Measurements from ENCODE around the gene NHLH2.

The NHLH2 gene

GRCh38 chr1:115840605-115841460 is at the start of gene NHLH2:
Gene NHLH2, minus strand, starts transcription at chr1:115841126. Its CDS starts 2,754 bp downstream, at chr1:115838372.
- no peak for TF ChIP-seq TEAD4 (IDR thresholded peaks at IDR 0.05)
- TF ChIP-seq TAF1 (IDR thresholded peaks at IDR 0.05; ENCODE audit: low read depth): no peak
- TF ChIP-seq, protein P1, sequence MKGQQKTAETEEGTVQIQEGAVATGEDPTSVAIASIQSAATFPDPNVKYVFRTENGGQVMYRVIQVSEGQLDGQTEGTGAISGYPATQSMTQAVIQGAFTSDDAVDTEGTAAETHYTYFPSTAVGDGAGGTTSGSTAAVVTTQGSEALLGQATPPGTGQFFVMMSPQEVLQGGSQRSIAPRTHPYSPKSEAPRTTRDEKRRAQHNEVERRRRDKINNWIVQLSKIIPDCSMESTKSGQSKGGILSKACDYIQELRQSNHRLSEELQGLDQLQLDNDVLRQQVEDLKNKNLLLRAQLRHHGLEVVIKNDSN (IDR thresholded peaks at IDR 0.05): no peak
- TF ChIP-seq EP300 (IDR thresholded peaks at IDR 0.05; ENCODE audit: borderline replicate concordance): no peak
- no peak for TF ChIP-seq ZBTB7A (IDR thresholded peaks at IDR 0.05; ENCODE audit: low read depth)
- TF ChIP-seq MAX (IDR thresholded peaks at IDR 0.05): no peak
- TF ChIP-seq YY1 (IDR thresholded peaks at IDR 0.05; ENCODE audit: low read depth): no peak
- TF ChIP-seq NFIC (IDR thresholded peaks at IDR 0.05): no peak
- TF ChIP-seq FOXM1 (IDR thresholded peaks at IDR 0.05; ENCODE audit: borderline replicate concordance, low read depth): no peak
- TF ChIP-seq CEBPB (IDR thresholded peaks at IDR 0.05): no peak
- no peak for TF ChIP-seq RAD21 (IDR thresholded peaks at IDR 0.05; ENCODE audit: low read depth)
- no peak for TF ChIP-seq TCF12 (IDR thresholded peaks at IDR 0.05; ENCODE audit: low read depth)
- no peak for TF ChIP-seq EGR1 (IDR thresholded peaks at IDR 0.05)
- no peak for TF ChIP-seq CREB1 (IDR thresholded peaks at IDR 0.05; ENCODE audit: low read depth)
- TF ChIP-seq REST (IDR thresholded peaks at IDR 0.05; ENCODE audit: low read depth): no peak

DNA sequence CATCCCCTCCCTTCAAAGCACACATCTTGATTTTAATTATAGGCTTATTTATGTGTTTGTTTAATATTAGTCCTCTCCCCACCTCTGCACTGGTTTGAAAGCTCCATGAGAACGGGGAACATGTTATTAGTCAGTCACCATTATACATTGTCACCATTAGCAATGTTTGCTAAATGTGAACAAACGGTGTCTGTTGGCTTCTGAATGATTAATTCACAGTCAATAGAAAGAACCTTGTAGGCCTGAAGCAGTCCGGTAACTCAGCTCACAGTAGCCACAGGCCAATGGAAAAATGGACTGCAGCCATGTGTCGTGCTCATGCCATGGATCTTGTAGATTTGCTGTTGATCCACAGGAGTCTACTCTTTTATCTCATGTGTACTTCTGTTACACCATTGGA is 49.7 kb upstream of the NHLH2 start:
- TF ChIP-seq FOXM1 (IDR thresholded peaks at IDR 0.05; ENCODE audit: borderline replicate concordance, low read depth): no peak
- no peak for TF ChIP-seq ZBTB7A (IDR thresholded peaks at IDR 0.05; ENCODE audit: low read depth)
- no peak for TF ChIP-seq TEAD4 (IDR thresholded peaks at IDR 0.05)
- TF ChIP-seq NFIC (IDR thresholded peaks at IDR 0.05): no peak
- no peak for TF ChIP-seq YY1 (IDR thresholded peaks at IDR 0.05; ENCODE audit: low read depth)
- TF ChIP-seq TAF1 (IDR thresholded peaks at IDR 0.05; ENCODE audit: low read depth): no peak
- TF ChIP-seq CREB1 (IDR thresholded peaks at IDR 0.05; ENCODE audit: low read depth): no peak

- TF ChIP-seq CEBPB (IDR thresholded peaks at IDR 0.05): no peak
- no peak for TF ChIP-seq MAX (IDR thresholded peaks at IDR 0.05)
- TF ChIP-seq NFIC (IDR thresholded peaks at IDR 0.05): no peak
- TF ChIP-seq EP300 (IDR thresholded peaks at IDR 0.05; ENCODE audit: borderline replicate concordance): no peak
- TF ChIP-seq CREB1 (IDR thresholded peaks at IDR 0.05; ENCODE audit: low read depth): no peak
- no peak for TF ChIP-seq YY1 (IDR thresholded peaks at IDR 0.05; ENCODE audit: low read depth)
- TF ChIP-seq EGR1 (IDR thresholded peaks at IDR 0.05): no peak
- TF ChIP-seq TAF1 (IDR thresholded peaks at IDR 0.05; ENCODE audit: low read depth): no peak
- TF ChIP-seq TCF12 (IDR thresholded peaks at IDR 0.05; ENCODE audit: low read depth): no peak
- TF ChIP-seq REST (IDR thresholded peaks at IDR 0.05; ENCODE audit: low read depth): no peak
- TF ChIP-seq ZBTB7A (IDR thresholded peaks at IDR 0.05; ENCODE audit: low read depth): no peak
Observed at GRCh38 chr1:115888976-115889375, 48.0 kb upstream of the NHLH2 start.

DNA sequence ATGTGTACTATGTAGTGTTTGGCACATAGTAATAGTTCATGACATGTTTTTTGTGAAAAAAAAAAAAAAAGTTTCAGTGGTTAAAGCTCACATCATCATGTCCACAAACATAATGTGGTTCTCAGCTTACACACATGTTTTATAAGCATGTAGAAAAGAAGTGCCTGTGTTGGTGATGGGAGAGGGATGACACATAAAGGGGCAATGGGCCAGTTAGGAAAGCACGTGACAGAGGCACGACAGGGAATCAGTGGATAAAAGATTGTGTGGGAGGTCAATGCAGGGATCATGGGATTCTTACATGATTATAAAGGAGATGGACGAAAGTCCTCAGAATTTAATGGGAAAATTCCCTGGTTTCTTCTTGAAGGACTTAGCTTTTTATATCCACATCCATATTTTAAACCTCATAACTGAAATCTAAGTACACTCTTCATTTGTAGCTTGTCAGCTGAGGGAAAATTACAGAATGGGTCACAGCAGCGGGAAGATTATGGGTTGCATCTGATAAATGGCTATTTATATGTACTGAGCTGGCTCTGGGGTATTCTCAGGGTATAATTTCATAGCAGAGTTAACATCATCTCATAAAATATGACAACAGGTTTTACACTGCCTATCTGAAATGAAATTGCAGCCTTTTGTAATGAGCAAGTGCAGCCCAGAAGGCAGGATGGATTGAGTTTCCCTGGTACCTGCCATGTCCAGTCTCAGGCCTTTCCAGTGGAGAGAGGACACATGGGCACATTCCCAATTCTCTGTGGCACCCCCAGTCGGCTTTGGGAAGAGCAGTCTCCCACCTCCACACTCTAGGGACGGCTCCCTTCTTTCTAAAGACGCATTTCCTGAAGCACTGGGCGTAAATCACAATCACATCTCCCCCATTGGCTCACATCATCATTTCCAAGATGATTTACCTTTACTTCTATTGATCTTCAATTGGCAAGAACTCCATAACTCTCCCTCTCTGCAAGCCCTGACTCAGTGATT is 42.3 kb upstream of the NHLH2 start:
- no peak for TF ChIP-seq EP300 (IDR thresholded peaks at IDR 0.05; ENCODE audit: borderline replicate concordance)
- TF ChIP-seq YY1 (IDR thresholded peaks at IDR 0.05; ENCODE audit: low read depth): no peak
- TF ChIP-seq, protein P1 (IDR thresholded peaks at IDR 0.05): no peak

- TF ChIP-seq ZBTB7A (IDR thresholded peaks at IDR 0.05; ENCODE audit: low read depth) (no peak), TCF12 (IDR thresholded peaks at IDR 0.05; ENCODE audit: low read depth) (no peak), EGR1 (IDR thresholded peaks at IDR 0.05) (no peak), CEBPB (IDR thresholded peaks at IDR 0.05) (no peak), MAX (IDR thresholded peaks at IDR 0.05) (no peak), TEAD4 (IDR thresholded peaks at IDR 0.05) (no peak), EP300 (IDR thresholded peaks at IDR 0.05; ENCODE audit: borderline replicate concordance) (no peak), FOXM1 (IDR thresholded peaks at IDR 0.05; ENCODE audit: borderline replicate concordance, low read depth) (no peak), NFIC (IDR thresholded peaks at IDR 0.05) (no peak), REST (IDR thresholded peaks at IDR 0.05; ENCODE audit: low read depth) (no peak), CREB1 (IDR thresholded peaks at IDR 0.05; ENCODE audit: low read depth) (no peak)
- TF ChIP-seq, protein P1 (IDR thresholded peaks at IDR 0.05): no peak
Observed at GRCh38 chr1:115880981-115881672, 40.2 kb upstream of the NHLH2 start.
